GM19438 (cell line): ENCODE measurements around the gene CCDC69.
"Not testable (repeated sequence)": the region's sequence is repeated elsewhere in the genome, so short reads cannot be mapped to it uniquely, and the experiment has no call there.

Experiments
- ATAC-seq: cut with Tn5 transposase; IDR thresholded peaks from one replicate; pipeline ENCODE4 v1.9.1; 2021; ENCODE audit warnings: low read depth; ENCODE audit not compliant: unreplicated experiment

Gene CCDC69

GRCh38 chr5:151223447-151224264 is at the start of gene CCDC69:
TSS of gene CCDC69 (minus strand) at chr5:151224092. CDS start at chr5:151223970, 122 bp downstream.
- ATAC-seq, result peak; percentile 67

- no peak for ATAC-seq
Measured at GRCh38 chr5:151271336-151271735, 47.4 kb upstream of the CCDC69 start.

- ATAC-seq, result peak; percentile 69
Measured at GRCh38 chr5:151270599-151270998, 46.7 kb upstream of the CCDC69 start.

GRCh38 chr5:151267491-151268260 is 43.8 kb upstream of the CCDC69 start:
- ATAC-seq, result no peak

- no peak for ATAC-seq
Measured at GRCh38 chr5:151264113-151264512, 40.2 kb upstream of the CCDC69 start.

GRCh38 chr5:151262532-151262931 is 38.6 kb upstream of the CCDC69 start:
- no peak for ATAC-seq

- ATAC-seq, result no peak
Measured at GRCh38 chr5:151259931-151260330, 36.0 kb upstream of the CCDC69 start.

GRCh38 chr5:151258816-151259215 is 34.9 kb upstream of the CCDC69 start:
- ATAC-seq, result no peak

- no peak for ATAC-seq
Measured at GRCh38 chr5:151258201-151258611, 34.3 kb upstream of the CCDC69 start.

GRCh38 chr5:151257731-151258181 is 33.9 kb upstream of the CCDC69 start:
- peak; percentile 30 for ATAC-seq

GRCh38 chr5:151255621-151256286 is 31.9 kb upstream of the CCDC69 start:
- ATAC-seq, result peak; percentile 38

- ATAC-seq, result not testable (repeated sequence)
Measured at GRCh38 chr5:151254990-151255389, 31.1 kb upstream of the CCDC69 start.

- no peak for ATAC-seq
Measured at GRCh38 chr5:151254556-151254955, 30.7 kb upstream of the CCDC69 start.

- no peak for ATAC-seq
Measured at GRCh38 chr5:151253605-151253950, 29.7 kb upstream of the CCDC69 start.

- peak; percentile 74 for ATAC-seq
Measured at GRCh38 chr5:151252762-151253604, 29.1 kb upstream of the CCDC69 start, which contains the start of gene GM2A. TSS of gene GM2A (plus strand) at chr5:151253185. CDS start at chr5:151253217, 32 bp downstream.

- no peak for ATAC-seq
Measured at GRCh38 chr5:151251621-151252020, 27.7 kb upstream of the CCDC69 start.

- no peak for ATAC-seq
Measured at GRCh38 chr5:151251001-151251551, 27.2 kb upstream of the CCDC69 start.

GRCh38 chr5:151250346-151251000 is 26.6 kb upstream of the CCDC69 start:
- no peak for ATAC-seq

GRCh38 chr5:151249281-151249680 is 25.4 kb upstream of the CCDC69 start:
- ATAC-seq, result no peak
